ENCODE results near the gene ABHD4. TPM values are rescaled to one million over a fixed set of nuclear protein-coding genes. Genes with fewer than 3 reads are reported as not detected.

The ABHD4 gene
- total RNA-seq, 1 donor from 2014 or later, result 12.3 TPM

Other genes with a start within 250 kb of the ABHD4 start
- 160 TPM for gene DAD1, start 9.1 kb upstream of the ABHD4 start, total RNA-seq (ENCODE audit: insufficient read depth, low replicate concordance)
- gene OR6J1, start 46.1 kb downstream of the ABHD4 start, total RNA-seq (ENCODE audit: insufficient read depth, low replicate concordance), result 0.72 TPM
- 20.7 TPM for gene OXA1L, start 168.4 kb downstream of the ABHD4 start, total RNA-seq (ENCODE audit: insufficient read depth, low replicate concordance)
- gene SLC7A7, start 217.1 kb downstream of the ABHD4 start, total RNA-seq (ENCODE audit: insufficient read depth, low replicate concordance), result 4.8 TPM
- 22.4 TPM for gene MRPL52, start 231.6 kb downstream of the ABHD4 start, total RNA-seq (ENCODE audit: insufficient read depth, low replicate concordance)
- gene MMP14, start 238.3 kb downstream of the ABHD4 start, total RNA-seq (ENCODE audit: insufficient read depth, low replicate concordance), result 103 TPM